ENCODE results near the gene IFNE. TPM values are rescaled to one million over a fixed set of nuclear protein-coding genes. Genes with fewer than 3 reads are reported as not detected.

Gene IFNE
- total RNA-seq, 1 donor from 2014 or later = not detected

- no peak for DNase-seq (ENCODE audit: low spot score)
- Mint-ChIP-seq H3K4me3 (ENCODE audit: unreplicated experiment) (no peak overlapping the region), H3K4me1 (ENCODE audit: low read depth) (no peaks in the 10 kb centered on the region), H3K36me3 (ENCODE audit: low read depth) (no peaks in the 10 kb centered on the region), H3K9me3 (ENCODE audit: low read depth) (peaks cover 11% of the 10 kb centered on the region), H3K27ac (ENCODE audit: unreplicated experiment) (no peak overlapping the region), H3K27me3 (ENCODE audit: low read depth) (peaks cover 33% of the 10 kb centered on the region)
- no peak for TF ChIP-seq CTCF (IDR thresholded peaks at IDR 0.05)
These were observed 41.2 kb upstream of the IFNE start for GRCh38 chr9:21523021-21524014.

GRCh38 chr9:21522348-21522747, 40.2 kb upstream of the IFNE start:
- Mint-ChIP-seq H3K9me3 (ENCODE audit: low read depth) (peaks cover 11% of the 10 kb centered on the region), H3K4me3 (ENCODE audit: unreplicated experiment) (no peak overlapping the region), H3K36me3 (ENCODE audit: low read depth) (no peaks in the 10 kb centered on the region), H3K27ac (ENCODE audit: unreplicated experiment) (no peak overlapping the region), H3K27me3 (ENCODE audit: low read depth) (peaks cover 34% of the 10 kb centered on the region), H3K4me1 (ENCODE audit: low read depth) (no peaks in the 10 kb centered on the region)
- TF ChIP-seq CTCF (IDR thresholded peaks at IDR 0.05) = no peak
- DNase-seq (ENCODE audit: low spot score) = no peak

- H3K36me3 Mint-ChIP-seq (ENCODE audit: low read depth) = no peaks in the 10 kb centered on the region
- no peak for TF ChIP-seq CTCF (IDR thresholded peaks at IDR 0.05)
- H3K27ac Mint-ChIP-seq (ENCODE audit: unreplicated experiment) = no peak overlapping the region
- no peak for DNase-seq (ENCODE audit: low spot score)
- H3K27me3 Mint-ChIP-seq (ENCODE audit: low read depth) = peaks cover 28% of the 10 kb centered on the region
- no peaks in the 10 kb centered on the region for H3K4me1 Mint-ChIP-seq (ENCODE audit: low read depth)
- peaks cover 11% of the 10 kb centered on the region for H3K9me3 Mint-ChIP-seq (ENCODE audit: low read depth)
- no peak overlapping the region for H3K4me3 Mint-ChIP-seq (ENCODE audit: unreplicated experiment)
These were observed 39.3 kb upstream of the IFNE start for GRCh38 chr9:21521448-21521847.

- no peak overlapping the region for H3K27ac Mint-ChIP-seq (ENCODE audit: unreplicated experiment)
- H3K27me3 Mint-ChIP-seq (ENCODE audit: low read depth) = peaks cover 29% of the 10 kb centered on the region
- TF ChIP-seq CTCF (IDR thresholded peaks at IDR 0.05) = no peak
- no peaks in the 10 kb centered on the region for H3K4me1 Mint-ChIP-seq (ENCODE audit: low read depth)
- no peak for DNase-seq (ENCODE audit: low spot score)
- no peak overlapping the region for H3K4me3 Mint-ChIP-seq (ENCODE audit: unreplicated experiment)
- no peaks in the 10 kb centered on the region for H3K36me3 Mint-ChIP-seq (ENCODE audit: low read depth)
- H3K9me3 Mint-ChIP-seq (ENCODE audit: low read depth) = peaks cover 11% of the 10 kb centered on the region
These were observed 38.6 kb upstream of the IFNE start for GRCh38 chr9:21520501-21521228.

- H3K9me3 Mint-ChIP-seq (ENCODE audit: low read depth) = peaks cover 11% of the 10 kb centered on the region
- no peaks in the 10 kb centered on the region for H3K36me3 Mint-ChIP-seq (ENCODE audit: low read depth)
- no peak for DNase-seq (ENCODE audit: low spot score)
- no peaks in the 10 kb centered on the region for H3K4me1 Mint-ChIP-seq (ENCODE audit: low read depth)
- peaks cover 27% of the 10 kb centered on the region for H3K27me3 Mint-ChIP-seq (ENCODE audit: low read depth)
- no peak overlapping the region for H3K4me3 Mint-ChIP-seq (ENCODE audit: unreplicated experiment)
- no peak for TF ChIP-seq CTCF (IDR thresholded peaks at IDR 0.05)
- H3K27ac Mint-ChIP-seq (ENCODE audit: unreplicated experiment) = no peak overlapping the region
These were observed 37.8 kb upstream of the IFNE start for GRCh38 chr9:21519855-21520434.

Data from chondrocyte (in vitro differentiated cells).